EL (cell line): ENCODE results near the gene PPP1R12C.
"Not testable (repeated sequence)": the region's sequence is repeated elsewhere in the genome, so short reads cannot be mapped to it uniquely, and the experiment has no call there.

Experiments
- DNase-seq: peaks from one replicate; pipeline ENCODE4 v3.0.0-alpha.2; 2016

Gene PPP1R12C

DNA sequence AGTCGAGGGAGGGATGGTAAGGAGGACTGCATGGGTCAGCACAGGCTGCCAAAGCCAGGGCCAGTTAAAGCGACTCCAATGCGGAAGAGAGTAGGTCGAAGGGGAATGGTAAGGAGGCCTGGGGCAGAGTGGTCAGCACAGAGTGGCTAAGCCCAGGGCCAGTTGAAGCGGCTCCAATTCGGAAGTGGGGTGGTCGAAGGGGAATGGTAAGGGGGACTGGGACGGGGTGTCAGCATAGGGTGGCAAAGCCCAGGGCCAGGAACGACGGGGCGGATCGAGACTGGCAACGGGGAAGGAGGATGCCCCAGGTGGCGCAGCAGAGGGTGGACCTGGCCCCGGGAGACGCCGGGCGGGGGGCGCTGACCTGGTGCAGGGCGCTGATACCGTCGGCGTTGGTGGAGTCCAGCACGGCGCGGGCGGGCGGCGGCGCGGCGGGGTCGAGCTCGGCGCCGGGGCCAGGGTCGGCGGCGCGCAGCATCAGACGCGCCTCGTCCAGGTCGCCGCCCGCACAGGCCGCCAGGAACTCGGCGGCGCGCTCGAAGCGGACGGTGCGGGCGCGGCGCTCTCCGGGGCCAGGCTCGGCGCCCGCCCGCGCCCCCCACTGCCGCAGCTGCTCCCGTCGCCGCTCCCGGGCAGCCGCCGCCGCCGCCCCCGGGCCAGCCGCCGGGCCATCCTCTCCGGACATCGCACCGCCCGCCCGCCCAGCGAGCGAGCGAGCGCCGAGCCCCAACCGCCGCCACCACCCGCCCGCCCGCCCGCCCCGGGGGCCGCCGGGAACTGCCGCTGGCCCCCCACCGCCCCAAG is at the start of gene PPP1R12C:
Gene PPP1R12C (minus strand): TSS at position 779 of the 804 bp plus-strand sequence. CDS start 94 bp downstream, at position 685.
- DNase-seq: no peak

DNA sequence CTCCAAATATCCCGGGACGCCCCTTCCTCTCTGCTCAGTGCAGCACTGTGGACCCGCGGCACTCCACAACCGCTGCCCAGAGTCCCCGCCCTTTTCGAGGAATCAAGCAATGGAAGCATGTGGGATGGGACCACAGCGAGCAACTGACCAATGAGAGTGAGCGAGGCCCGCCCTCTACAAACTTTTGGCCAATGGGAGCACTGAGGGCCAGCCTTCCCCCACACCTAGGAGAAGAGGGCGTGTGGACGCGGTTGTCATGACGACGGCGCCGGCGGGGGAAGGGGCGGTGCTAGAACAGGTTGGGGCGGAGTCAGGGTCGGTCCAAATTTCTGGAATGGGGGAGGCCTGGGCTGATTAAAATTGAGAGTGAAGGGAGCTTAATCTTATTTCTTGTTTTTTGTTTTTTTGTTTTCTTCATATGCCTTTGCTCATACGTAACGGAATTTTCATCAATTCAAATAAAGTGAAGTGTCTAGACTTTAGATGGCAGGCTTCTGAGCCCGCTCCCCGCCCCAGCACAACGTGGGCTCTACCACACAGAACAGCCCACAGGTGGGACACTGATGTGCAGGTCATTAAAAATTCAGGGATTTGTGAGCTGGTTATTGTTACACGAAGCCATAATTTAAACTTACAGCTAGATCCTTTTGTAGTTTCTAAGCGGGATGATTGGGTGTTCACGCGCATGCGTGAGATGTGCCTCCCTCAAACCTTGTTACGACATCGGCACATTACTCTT is 49.3 kb upstream of the PPP1R12C start, which contains the start of gene DNAAF3:
Gene DNAAF3 (minus strand): TSS at position 84 of the 739 bp plus-strand sequence. CDS start 200 bp downstream, outside the sequence.
- DNase-seq: peak; percentile 98

DNA sequence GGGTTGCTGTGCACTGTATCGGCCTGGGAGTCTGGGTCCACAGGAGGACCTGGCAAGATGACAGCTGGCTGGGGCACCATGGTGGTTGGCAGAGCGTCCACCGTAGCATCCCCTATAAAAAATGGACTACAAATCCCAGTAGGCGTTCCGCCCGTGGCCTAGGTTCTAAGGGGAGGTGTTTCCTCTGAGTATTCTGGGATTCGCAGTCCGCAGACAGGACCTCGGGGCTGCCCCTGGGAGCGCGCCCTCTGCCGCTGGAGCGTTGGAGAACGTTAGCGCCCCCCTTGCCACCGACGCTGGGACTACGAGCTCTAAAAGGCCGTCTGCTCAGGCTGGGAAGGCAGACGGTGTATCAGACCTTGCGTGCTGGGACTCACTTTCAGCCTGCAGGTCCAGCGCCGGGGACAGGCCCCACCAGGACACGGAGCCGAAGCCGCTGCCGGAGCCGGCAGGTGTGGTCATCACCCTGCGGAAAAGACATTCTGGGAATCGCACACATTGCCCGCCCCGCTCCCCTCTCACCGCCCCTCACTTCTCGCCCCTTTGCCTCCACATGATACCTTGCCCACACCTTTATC is 48.6 kb upstream of the PPP1R12C start:
- DNase-seq: peak; percentile 82

DNA sequence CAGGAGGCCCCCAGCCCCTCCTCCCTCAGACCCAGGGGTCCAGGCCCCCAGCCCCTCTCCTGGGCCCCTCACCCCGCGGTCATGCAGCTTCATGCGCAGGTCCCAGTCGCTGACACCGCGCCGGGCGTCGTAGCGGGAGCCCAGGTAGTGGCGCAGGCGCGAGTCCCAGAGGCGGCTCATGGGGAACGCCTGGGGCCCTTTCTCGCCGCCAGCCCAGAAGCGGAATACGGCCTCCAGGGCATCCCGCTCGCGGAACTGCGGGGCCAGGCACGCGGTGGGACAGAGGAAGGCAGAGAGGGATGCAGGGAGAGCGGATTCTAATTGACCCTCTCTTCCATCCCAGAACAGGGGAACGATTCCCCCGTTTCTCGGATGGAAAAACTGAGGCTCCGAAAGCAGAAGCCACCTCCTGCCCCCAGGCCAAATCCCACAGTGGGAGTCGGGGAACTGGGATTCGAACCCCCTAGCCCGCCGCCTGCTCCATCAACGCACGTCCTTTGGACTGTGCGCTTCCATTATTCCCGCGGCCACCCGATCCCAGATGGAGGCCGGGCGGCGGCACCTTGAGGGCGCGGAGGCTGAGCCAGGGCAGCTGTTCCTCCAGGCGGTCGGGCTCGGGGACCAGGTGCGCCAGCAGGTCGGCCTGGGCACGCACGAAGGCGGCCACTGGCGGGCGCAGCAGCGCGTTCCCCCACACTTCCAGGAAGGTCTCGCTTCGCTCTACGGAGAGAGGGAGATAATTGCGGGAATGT is 44.3 kb upstream of the PPP1R12C start:
- DNase-seq: no peak

DNA sequence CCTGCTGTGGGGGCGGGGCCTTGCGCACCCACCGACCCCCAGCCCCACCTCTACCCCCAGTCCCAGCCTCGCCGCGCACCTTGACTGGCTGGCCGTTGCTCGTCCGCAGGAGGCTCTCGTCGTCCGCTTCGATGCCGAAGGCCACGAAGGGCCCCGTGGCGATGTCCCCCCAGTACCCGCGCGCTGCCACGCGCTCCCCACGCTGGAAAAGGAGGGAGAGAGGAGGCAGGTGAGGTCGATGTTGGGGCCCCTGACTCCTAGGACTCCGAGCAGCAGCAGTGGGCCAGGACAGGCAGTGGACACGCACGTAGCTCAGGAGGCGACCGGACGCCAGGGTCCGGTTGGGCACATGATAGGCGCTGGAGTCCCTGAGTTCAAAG is 43.5 kb upstream of the PPP1R12C start:
- no peak for DNase-seq

DNA sequence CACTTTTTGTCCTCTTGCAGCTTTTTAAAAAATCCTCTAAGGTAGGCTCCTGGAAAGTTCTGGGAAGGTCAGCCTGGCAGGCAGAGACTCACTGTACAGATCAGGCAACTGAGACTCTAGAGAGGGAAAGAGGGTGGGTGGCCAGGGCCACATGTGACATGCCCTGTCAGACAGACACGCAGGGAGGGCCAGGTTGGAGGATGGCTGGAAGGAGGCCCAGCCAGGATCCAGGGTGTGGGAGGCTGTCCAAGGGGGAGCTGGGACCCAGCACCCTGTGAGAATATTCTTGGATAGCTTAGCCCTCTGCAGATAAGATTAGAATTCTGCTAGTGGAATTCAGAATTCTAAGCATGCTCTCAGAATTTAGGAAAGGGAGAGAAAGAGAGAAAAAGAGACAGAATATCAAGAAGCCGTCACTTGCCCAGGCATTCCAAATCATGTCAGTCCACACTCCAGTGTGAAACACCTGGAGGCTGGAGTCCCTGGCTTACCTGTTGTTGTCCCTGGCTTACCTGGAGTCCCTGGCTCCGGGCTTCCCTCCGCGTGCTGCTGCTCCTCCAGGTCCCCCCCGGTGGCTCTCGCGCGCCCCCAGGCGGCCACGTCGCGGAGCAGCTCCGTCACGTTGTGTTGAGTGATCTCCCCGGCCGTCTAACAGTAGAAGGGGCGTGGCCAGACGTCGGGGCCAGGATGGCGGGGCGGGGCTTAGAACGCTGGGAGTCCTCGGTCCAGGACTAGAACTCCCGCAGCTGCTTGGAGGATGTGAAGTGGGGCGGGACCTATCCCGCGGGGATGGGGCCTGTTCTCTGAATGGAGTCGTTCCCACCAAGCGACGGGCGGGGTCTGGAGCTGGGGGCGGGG is 42.9 kb upstream of the PPP1R12C start:
- peak; percentile 90 for DNase-seq

DNA sequence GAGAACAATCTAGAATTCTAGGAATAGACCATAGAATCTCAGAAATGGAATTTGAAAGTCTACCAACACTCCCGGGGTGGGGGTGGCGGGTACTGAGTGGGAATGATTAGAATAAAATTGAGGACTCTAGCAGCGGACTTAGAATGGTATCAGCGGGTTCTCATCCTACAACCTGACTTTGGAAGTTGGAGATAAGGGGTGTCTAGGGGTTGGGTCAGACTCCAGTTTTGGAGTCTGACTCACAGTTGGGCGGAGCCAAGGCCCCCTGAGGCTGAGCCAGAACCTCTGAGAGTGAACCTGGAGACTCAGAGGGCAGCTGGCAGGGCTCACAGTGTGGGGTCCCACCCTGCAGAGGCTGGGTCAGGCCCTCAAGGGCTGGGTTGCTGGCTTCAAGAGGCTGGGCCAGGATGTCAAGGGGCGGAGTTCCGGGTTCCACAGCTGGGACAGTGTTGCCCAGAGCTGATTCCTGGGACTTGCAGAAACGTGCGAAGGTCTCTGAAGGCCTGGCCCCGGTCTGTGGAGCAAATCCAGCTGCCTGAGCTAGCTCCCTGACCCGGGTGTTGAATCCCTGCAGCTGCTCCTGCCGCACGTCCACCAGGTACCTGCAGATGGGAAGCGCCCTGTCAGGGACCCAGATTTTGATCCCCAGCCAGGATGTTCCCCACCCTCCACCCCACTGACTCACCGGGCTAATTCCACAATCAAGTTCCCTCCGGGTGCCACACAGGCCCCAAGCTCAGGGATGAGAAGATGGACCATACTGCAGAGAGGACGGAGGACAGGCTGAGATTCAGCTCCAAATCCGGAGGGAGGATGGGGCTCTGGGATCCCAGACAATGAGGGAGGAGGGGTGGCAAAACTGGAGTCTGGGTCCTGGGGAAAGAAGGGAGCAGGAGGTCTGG is 41.7 kb upstream of the PPP1R12C start:
- DNase-seq: peak; percentile 72

DNA sequence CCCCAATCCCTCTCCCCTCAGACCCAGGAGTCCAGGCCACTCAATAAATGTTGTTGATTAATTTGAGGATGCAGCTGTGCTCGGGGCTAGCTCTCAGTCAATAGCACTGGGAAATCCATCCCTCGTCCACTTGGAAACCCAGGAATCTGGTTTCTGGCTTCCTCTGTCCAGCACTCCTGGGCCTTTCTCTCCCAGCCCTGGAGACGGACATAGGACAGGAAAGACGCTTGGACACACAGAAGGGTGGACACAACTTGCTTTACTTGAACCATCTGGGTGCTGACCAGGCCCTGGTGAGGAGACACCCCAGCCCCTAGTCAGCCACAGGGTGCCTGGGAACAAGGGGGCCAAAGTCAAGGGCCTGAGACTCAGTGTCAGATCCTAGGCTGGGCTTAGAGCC is 41.0 kb upstream of the PPP1R12C start:
- DNase-seq: no peak

DNA sequence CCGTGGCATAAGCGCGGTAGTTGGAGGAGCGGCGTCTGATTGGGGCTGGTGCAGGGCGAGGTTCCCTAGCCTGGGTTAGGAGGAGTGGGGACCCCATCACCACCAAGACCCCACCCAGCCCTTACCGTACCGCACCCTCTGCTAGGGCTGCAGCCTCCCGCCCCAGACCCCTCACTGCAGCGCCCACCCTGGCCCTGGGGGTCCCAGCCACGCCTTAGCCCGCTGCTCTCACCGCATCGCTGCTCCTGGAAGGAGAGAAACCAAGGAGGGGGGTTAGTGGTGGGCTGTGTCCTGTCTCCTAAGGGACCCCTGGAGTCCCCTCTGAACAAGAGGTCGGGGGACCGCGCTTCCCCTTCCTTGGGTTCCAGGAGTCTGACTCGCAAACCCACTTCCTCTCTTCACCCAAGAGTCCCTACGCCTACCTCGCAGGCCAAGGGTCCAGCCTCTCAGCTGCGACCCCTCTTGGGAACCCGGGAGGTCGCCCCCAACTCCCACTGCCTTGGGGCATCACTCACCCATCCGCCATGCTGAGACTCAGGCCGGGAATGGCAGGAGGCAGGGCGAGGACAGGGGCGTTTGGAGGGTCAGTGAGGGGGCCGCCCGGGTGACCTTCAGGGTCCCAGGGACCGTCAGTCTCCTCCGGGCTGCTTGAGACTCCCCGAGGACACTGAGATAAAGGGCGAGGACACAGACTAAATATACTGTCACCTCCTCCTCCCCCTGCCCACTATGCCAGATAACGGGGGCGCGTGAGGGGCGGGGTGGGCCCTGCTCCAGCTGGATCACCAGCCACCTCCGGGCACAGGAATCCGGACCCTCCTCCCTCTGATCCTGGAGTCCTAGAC is 39.8 kb upstream of the PPP1R12C start, which contains the start of gene TNNI3:
Gene TNNI3 (minus strand): TSS at position 669 of the 845 bp plus-strand sequence. CDS start 143 bp downstream, at position 526.
- no peak for DNase-seq

DNA sequence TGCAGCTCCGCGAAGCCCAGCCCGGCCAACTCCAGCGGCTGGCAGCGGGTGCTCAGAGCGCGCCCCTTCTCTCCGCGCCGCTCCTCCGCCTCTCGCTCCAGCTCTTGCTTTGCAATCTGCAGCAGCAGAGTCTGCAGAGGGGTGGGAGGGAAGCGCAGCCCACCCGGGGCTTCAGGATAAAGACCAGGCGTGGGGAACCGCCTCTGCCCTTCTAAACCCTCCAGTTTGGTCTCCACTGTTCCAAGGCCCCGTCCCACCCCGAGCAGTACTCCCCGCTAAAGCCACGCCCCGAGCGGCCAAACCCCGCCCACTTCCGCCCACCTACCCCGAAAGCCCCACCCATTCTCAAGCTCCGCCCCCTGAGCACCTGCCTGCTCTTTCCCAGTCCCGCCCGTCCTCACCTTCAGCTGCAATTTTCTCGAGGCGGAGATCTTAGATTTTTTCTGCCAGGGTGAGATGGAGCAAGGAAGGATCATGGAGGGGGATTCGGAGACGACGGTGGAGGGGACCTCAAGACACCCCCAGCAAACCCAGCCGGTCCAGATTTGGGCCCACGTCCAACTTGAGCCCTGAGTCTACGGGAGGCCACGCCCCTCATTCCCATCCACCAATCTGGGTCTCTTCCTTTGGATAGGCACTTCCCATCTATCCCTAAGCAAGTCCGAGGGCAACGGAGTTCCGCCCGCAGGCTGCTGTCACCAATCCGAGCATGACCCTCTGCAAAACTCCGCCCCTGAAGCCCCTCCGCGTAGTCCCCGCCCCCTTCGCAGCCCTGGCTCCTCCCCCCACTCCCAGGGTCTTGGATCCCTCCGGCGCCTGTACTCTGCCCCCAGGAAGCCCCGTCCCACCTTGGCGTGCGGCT is 39.0 kb upstream of the PPP1R12C start:
- DNase-seq: peak; percentile 46

DNA sequence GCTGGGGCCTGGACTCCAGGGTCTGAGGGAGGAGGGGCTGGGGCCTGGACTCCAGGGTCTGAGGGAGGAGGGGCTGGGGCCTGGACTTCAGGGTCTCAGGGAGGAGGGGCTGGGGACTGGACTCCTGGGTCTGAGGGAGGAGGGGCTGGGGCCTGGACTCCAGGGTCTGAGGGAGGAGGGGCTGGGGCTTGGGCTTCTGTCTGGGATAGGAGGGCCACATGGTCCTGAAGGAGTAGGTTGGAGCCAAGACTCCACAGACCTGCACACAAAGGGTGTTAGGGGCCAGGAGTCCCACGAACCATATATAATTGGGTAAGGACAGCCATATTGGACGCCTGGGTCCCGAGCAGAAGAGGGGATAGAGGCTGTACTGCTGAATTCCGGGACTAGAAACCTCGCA is 38.3 kb upstream of the PPP1R12C start:
- not testable (repeated sequence) for DNase-seq

DNA sequence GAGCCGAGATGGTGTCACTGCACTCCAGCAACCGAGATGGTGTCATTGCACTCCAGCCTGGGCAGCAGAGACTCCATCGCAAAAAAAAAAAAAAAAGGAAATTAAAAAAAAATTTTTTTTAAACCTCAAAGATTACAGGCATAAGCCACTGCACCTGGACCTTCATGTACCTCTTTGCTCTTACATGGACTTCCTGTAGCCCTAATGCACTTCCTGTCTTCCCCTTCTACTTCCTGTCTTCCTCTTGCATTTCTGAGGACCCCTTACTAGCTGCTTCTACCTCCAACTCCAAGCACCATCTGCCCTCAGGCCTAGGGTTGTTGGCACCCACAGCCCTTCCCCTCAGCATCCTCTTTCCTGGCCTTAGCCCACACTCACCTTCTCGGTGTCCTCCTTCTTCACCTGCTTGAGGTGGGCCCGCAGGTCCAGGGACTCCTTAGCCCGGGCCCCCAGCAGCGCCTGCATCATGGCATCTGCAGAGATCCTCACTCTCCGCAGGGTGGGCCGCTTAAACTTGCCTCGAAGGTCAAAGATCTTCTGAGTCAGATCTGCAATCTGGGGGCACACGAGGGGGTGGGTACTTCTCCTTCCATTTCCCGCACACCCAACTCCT is 36.3 kb upstream of the PPP1R12C start:
- DNase-seq: no peak

DNA sequence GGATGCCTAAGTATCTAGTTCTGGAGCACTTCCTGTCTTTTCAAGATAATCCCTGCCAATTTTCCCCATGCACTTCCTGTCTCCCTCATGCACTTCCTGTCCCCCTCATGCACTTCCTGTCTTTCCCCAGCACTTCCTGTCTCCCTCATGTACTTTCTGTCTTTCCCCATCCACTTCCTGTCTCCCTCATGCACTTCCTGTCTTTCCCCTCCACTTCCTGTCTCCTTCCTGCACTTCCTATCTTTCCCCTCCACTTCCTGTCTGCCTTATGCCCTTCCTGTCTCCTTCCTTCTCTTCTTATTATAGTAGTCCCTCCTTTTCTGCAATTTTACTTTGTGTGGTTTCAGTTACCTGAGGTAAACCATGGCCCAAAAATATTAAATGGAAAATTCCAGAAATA is 34.6 kb upstream of the PPP1R12C start:
- DNase-seq: peak; percentile 28

DNA sequence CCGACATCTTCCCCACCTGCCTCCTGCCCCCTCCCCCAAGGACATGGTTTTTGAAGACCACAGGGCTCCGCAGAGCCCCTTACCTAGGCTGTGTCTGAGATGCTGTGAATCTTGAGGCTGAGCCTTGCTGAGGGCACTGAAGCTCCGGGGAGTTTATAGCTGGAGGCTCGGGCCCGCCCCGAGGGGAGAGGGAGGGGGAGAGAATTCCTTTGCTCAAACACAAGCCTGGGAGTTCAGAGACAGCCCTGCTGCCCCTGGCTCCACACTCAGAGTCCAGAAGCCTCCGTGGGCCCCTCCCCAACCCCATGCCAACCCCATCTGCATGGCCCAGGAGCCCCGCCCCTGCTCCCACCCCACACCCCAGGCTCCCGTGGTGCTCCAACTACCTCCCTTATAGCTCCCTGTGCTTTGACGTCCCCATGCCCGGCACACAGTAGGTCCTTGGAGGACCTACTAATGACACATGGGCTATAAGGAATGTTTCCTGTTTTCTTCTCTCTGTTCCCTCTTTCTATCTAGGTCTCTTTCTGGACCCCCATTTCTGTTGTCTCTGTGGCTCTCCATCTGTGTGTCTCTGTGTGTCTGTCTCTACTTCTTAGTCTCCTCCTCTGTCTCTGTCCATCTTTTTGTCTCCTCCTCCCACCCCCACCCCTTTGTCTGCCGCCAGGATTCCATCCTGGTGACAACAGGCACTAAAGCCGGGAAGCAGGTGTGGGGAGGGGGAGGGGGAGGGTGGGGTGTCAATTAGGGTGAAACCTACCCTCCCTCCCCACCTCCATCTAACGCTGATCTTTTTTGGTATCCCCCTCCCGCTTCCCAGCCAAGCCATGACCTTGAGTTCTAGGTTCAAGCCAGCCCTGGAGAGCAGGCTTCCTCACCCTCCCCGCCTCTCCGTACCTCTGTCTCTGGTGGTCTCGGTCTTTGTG is 31.9 kb upstream of the PPP1R12C start, which contains the start of gene TNNT1:
Gene TNNT1 (minus strand): TSS at position 129 of the 926 bp plus-strand sequence. CDS start 2,049 bp downstream, outside the sequence.
- peak; percentile 50 for DNase-seq

DNA sequence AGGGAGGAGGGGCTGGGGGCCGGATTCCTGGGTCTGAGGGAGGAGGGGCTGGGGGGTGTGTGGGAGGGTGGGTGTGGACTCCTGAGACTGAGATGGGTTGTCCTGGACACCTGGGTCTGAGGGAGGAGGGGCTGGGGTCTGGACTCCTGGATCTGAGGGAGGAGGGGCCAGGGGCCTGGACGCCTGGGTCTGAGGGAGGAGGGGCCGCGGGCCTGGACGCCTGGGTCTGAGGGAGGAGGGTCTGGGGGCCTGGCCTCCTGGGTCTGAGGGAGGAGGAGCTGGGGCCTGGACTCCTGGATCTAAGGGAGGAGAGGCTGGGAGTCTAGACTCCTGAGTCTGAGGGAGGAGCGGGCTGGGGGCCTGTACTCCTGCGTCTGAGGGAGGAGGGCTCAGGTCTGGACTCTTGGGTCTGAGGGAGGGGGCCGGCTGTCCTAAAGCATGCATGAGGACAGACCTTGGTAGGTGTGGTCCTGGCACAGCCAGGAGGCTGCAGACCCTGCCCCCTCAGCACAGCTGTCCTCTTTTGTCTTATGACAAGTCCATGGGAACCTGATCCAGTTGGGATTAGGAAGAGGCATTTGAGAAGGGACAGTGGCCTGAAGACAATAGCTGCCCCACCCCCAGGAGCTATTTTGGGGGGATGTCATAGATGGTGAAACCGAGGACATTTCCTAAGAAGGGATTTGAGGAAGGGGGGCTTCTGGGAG is 30.3 kb upstream of the PPP1R12C start:
- DNase-seq: no peak

DNA sequence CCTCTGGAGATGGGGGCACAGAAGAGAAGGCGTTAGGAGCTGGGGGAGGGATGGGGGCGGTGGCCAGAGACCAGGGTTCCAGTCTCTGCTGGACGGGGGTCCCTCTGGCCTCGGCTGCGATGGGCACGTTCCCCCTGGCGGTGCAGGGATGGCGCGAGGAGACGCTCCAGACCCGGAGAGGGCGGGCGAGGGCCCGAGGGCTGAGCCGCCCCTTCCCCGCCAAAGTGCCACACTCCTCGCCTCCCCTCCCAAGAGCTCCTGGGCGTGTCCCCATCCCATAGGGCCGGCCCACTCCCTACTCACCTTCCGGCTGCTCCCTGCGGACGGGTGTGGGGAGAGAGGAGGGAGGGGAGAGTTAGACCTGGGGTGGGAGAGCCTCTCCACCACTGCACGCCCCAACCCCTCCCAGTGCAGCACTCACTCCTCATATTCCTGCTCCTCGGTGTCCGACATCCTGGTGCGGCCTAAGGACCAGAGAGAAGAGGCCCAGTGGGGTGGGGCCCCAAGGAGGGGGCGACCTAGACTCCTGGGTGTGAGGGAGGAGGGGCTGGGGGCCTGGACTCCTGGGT is 29.4 kb upstream of the PPP1R12C start:
- peak; percentile 58 for DNase-seq
